ENCODE data around the gene TEX22.

TEX22 gene

GRCh38 chr14:105409364-105409763 is 11.0 kb downstream of the TEX22 start:
- DNase-seq: no peak

GRCh38 chr14:105410642-105411016 is 12.3 kb downstream of the TEX22 start:
- no peak for DNase-seq

- DNase-seq: peak; percentile 68
These were observed 12.9 kb downstream of the TEX22 start for GRCh38 chr14:105411017-105411941.

DNA sequence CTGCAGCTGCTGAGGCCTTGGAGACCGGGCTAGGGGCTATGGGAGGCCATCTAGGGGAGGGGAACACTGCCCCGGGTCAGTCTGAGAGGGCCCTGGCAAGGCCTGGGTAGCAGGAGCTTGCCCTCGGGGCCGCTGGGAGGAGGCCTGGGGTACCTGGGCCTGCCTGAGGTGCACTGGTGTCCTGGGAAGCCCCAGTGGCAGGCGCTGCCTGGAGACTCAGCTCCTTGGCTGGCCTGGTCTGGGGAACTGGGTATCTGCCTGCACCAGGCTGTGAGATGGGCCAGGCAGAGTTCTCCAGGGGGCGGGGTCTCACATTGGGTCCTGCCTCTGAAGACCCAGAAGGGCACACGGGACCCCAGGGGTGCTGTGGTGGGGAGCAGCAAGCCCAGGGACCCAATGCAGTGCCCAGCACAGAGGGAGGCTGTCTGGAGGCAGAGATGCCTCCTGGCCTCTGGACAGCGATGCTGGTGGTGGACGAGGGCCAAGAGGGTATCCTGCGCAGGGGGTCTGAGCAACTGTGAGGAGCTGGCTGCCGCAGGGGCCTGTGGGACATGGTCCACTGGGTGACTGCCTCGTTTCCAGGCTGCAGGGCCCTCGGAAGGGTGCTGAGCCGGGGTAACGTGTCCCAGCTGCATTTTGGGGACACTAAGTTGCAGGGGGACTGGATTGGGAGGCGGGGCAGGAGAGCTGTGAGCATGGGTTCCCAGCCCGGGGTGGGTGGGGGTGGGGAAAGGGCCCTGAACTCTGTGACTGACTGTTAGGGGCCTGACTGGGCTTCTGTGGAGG is 13.8 kb downstream of the TEX22 start:
- no peak for DNase-seq

DNA sequence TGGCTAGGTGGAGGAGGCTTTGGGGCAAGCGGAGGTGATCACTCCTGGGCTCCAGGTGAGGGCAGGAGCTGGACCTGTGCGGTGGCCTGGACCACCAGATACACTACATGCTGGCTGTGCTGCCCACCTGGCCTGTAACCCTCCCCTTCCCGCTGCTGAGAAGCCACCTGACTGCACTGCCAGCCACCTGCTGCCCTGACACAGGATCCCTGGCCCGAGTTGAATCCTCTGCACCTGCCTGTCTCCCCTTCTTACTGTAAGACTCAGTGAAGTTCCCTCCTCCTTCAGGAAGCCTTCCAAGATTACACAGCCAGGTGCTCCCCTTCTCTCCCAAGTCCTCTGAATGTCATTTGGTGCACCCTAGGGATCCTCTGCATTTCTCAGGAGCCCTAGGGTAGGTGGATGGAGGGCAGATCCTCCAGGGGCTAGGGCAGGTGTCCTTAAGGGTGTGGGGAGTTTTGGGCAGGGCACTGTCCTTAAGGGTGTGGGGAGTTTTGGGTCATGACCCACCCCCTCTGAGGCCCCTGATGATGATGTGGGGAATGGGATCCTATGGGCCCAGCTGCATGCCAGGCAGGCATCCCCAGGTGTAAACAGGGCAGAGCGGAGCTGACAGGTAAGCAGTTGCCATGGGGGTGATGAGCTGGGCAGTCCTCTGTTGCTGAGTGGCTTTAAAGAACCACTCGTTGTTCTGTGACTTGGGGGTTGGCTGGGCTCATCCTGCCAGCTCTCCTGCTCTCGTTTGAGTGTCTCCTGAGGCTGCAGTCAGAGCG is 14.6 kb downstream of the TEX22 start:
- DNase-seq: no peak

DNA sequence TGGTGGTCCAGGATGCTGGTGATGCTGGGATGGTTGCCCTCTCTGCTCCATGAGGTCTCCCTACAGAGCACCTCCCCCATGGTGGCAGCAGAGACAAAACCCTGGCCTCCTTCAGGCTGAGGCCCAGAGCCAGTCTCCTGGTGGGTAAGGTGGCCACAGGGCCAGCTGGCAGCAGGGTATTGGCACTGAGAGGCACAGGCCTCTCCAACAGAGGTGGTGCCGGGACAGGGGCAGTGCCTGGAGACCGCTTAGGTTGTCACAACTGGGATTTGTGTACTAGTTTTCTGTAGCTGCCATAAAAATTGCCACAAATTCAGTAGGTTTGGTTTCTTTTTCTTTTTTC is 15.2 kb downstream of the TEX22 start:
- DNase-seq: no peak

DNA sequence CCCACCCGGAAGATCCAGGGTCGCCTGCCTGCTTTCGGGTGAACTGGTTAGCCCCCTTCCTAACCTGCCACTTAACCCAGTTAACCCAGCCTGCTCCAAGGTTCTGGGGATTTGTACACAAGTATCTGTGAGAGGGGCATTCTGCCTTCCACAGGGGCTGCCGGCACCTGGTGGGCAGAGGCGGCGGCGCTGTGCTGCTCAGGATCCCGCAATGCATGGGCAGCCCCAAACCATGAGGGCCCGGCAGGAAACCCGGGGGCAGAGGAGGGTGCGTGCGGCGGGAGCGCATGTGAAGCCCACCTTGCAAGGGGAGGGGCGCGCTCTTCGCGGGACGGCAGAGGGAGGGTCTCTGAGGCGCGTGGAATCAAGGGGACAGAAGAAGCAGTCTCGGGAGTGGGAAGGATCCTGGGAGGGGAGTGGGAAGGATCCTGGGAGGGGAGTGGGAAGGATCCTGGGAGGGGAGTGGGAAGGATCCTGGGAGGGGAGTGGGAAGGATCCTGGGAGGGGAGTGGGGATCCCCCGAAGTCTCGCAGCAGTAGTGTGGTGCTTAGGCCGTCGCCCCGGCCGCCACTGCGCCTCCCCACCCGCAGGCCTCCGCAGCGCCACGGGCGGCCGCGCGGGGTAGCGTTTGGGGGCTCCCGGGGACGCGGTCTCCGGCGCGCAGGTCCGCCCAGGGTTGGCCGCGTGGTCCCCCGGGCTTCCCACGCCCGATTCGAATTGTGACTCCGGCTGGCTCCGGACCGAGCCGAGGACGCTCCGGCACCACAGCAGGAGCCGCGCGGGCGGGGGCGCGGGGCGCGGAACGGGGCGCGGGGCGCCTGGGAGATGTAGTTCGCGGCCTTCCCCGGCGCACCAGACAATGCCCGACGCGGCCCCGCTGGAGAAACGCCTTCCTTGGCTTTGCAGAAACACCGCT is 16.4 kb downstream of the TEX22 start:
- DNase-seq: peak; percentile 91

DNA sequence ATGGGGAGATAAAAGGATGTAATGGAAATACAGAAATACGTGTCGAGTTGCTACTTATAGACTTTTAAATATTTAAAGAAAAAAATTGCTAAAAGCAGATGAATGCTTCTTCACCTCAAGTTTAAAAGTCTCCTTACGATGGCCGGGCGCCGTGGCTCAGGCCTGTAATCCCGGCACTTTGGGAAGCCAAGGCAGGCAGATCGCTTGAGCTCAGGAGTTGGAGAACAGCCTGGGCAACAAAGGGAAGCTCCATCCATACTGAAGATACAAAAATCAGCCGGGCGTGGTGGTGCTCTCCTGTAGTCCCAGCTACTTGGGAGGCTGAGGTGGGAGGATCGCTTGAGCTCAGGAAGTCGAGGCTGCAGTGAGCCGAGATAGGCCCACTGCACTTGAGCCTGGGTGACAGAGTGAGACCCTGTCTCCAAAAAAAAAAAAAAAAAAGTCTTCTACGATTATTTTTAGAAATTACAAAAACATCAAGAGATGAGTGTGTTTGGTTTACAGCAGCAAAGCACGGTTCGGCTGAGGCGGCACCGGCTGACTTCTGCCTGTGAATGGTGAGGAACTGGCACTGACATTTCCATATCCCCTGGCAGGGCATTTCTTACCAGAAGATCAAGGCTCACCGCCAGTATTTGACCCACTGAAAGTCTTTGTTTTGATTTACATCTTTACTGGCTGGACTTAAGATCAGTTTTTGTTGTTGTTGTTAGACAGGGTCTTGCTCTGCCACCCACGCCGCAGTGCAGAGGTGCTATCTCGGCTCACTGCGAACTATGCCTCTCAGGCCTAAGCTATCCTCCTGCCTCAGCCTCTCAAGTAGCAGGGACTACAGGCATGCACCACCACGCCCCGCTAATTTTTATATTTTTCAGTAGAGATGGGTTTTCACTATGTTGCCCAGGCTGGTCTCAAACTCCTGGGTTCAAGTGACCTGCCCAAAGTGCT is 17.4 kb downstream of the TEX22 start:
- DNase-seq: no peak

DNA sequence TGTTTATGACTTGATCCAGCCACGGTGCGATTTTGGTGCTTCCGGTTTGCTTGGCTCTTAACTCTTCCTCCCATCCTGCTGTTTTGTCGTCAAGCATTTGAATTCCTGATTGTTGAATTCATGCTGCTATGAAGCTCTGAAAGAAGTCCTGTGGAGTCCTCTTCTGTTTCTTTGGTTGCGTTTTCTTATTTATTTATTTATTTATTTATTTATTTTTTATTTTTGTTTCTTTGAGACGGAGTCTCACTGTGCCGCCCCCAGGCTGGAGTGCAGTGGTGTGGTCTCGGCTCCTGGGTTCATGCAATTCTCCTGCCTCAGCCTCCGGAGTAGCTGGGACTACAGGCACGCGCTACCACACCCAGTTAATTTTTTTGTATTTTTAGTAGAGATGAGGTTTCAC is 18.3 kb downstream of the TEX22 start:
- DNase-seq: no peak

GRCh38 chr14:105417690-105418121 is 19.4 kb downstream of the TEX22 start:
- no peak for DNase-seq

GRCh38 chr14:105418269-105419194 is 20.2 kb downstream of the TEX22 start:
- no peak for DNase-seq

DNA sequence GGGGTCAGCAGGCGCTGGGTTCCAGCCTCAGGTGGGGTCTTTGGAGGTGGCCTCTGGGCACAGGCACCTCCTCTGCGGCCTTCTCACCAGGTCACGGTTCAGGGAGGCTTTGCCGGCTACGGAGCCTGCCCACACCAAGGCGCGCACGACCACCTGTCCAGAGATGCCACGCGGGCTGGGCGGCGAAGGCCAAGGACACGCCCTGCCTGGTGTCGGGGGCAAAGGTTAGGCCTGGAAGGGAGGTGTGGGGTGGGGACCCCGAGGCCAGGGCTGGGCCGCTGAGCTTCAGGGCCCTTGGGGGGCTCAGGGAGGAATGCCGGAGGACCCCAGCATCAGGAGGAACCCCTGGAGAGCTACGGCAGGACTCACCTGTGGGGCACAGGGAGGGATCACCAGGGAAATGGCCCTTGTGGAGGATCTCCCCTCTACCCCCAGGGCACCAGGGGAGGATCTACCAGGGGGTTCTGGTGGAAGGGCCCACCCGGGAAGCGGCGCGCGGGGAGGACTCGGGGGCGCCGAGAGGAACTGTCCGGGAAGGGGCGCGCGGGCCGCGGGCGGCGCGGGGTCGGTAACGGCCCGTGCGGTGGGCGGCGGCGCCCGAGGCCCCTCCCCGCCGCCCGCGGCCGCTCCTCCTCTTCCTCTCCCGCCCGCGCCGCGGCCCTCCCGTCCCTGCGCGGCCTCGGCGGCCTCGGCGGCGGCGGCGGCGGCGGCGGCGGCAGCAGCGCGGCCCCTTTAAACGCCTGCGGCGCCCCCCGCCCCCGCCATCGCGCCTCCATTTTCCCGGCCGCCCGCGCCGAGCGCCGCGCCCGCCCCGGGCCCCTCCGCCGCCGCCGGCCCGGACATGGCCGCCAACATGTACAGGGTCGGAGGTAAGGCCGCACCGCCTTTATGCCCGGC is 21.1 kb downstream of the TEX22 start, which contains the start of gene MTA1:
Gene MTA1 (plus strand): TSS at position 633 of the 897 bp plus-strand sequence. CDS start 209 bp downstream, at position 842.
- peak; percentile 80 for DNase-seq

DNA sequence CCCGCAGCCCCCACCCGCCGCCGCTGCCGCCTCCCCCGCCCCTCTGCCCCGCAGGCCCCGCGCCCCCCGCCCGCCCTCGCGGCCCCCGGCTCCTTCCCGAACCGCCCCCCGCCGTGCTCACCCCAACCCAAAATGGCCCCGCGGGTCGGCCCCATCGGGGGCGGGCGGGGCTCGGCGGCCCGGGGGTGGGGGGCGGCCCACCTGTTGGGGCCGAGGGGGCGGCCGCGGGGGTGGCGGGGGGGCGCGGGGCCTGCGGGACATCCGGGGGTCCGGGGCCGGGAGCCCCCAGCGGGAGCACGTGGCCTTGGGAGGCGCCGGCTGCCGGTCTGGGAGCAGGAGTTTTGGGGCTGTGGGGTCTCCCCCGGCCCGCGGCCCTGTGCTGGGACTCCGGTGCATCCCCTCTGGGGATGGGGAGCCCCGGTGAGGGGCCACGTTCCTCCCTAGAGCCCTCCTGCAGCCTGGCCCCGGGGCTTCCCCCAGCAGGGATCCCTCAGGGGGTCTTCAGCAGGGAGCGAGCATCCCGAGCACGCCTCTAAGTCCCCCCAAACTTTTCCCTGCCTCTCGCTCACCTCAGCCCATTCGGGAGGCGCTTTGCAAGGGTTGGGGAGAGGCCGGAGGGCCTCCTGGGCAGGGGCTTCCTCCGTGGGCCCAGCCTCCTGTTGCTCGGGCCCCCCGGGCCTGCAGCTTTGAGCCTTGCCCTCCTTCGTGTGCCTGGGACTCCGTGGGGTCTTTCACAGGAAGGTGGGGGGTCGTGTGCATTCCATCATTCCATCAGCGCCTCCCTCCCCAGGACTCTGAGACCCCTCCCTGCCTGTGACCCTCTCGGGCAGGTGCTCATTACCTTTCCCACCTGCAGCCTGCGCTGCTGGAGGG is 22.0 kb downstream of the TEX22 start:
- DNase-seq: peak; percentile 64

DNA sequence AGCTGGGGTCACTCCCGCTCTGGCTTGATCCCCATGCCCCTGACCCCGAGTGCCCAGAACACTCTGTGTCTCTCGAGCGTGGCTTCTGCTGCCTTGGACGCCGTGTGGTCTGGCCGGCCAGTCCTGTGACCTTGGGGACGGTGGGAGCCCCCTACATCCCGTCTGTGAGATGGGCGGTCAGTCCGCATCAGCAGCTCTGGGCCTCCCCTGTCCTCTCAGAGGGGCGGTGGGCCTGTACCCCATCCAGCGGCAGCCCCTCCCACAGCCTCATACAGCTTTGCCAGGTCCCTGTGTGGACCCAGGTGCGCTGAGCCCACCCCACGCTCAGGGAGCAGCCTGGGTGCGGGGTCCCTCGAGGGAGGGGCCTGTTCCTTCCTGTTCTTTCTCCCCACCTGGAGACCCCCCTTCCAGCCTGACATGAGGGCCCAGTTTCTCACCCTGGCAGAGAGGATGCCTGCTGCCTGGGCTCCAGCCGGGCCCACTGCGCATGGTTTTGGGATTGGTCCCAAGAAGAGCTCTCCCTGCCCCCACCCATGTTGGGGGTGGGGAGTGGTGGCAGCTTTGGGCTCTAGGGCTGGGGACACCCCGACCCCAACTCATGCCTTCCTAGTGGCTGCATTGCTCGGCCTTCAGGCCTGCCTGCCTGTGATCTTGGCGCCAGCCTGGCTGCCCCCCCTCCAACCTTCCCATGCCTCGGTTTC is 22.8 kb downstream of the TEX22 start:
- no peak for DNase-seq

- DNase-seq: no peak
These were observed 23.6 kb downstream of the TEX22 start for GRCh38 chr14:105421723-105422615.

All from activated CD8-positive, alpha-beta memory T cell treated with anti-CD3 and anti-CD28 coated beads for 24 hours (primary cell).